ENCODE measurements around the gene KIZ. TPM values are rescaled to one million over a fixed set of nuclear protein-coding genes. Genes with fewer than 3 reads are reported as not detected.

KIZ gene
- total RNA-seq, 6 experiments from 2014 or later = 11.5 to 18.8 (median 14.0) TPM

DNA sequence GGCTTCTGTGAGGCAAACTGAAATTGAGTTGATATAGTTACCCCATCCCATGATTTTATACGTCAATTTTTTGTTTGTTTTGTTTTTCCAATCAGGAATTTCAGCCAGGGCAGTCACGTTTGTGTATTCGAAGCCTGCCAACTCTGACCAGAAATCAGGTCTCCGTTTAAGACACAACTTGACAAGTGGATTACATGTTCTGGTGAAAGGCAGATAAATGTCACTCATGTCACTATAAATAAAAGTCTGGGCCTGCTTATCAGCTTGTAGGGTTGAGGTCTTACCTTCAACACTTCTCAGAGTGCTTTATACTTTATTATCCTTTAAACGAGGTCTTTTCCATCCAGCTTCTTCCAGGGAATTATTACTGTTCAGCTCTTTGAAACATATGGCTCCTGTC lies 168.9 kb downstream of the KIZ start:
- DNase-seq = no peak
- Mint-ChIP-seq H3K9me3 (no peaks in the 10 kb centered on the region), H3K27me3 (ENCODE audit: insufficient read depth) (peaks cover 2% of the 10 kb centered on the region), H3K4me3 (no peak overlapping the region), H3K27ac (no peak overlapping the region), H3K4me1 (ENCODE audit: low read depth) (peaks cover 15% of the 10 kb centered on the region), H3K36me3 (ENCODE audit: low read depth) (no peaks in the 10 kb centered on the region)
- TF ChIP-seq, protein P1, sequence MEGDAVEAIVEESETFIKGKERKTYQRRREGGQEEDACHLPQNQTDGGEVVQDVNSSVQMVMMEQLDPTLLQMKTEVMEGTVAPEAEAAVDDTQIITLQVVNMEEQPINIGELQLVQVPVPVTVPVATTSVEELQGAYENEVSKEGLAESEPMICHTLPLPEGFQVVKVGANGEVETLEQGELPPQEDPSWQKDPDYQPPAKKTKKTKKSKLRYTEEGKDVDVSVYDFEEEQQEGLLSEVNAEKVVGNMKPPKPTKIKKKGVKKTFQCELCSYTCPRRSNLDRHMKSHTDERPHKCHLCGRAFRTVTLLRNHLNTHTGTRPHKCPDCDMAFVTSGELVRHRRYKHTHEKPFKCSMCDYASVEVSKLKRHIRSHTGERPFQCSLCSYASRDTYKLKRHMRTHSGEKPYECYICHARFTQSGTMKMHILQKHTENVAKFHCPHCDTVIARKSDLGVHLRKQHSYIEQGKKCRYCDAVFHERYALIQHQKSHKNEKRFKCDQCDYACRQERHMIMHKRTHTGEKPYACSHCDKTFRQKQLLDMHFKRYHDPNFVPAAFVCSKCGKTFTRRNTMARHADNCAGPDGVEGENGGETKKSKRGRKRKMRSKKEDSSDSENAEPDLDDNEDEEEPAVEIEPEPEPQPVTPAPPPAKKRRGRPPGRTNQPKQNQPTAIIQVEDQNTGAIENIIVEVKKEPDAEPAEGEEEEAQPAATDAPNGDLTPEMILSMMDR (IDR thresholded peaks at IDR 0.05) = no peak

Other genes starting within 250 kb of the KIZ start
- gene LINC00237, start 19.7 kb upstream of the KIZ start, total RNA-seq (2021; fragmentation: NEBNext Ultra II Directional; extraction: Animal tissue kit (Norgen Biotek cat#: 25700)) = not detected
- 10 to 100 TPM; 53.3 to 66.1 (median 60.3) TPM for gene XRN2, start 177.2 kb downstream of the KIZ start, total RNA-seq (2021; fragmentation: NEBNext Ultra II Directional; extraction: Animal tissue kit (Norgen Biotek cat#: 25700))